HL-60 (cell line): ENCODE data around the gene PPWD1.
"Not testable (repeated sequence)": the region's sequence is repeated elsewhere in the genome, so short reads cannot be mapped to it uniquely, and the experiment has no call there.

Source experiments
- DNase-seq, 2 experiments: peaks; one replicate each; pipeline ENCODE4 v3.0.0-alpha.2; 2010 to 2020; ENCODE audit warnings: low read depth in 1 of 2, low spot score in 1 of 2
- H3K27ac ChIP-seq: fragments of 250-450 bp; sonication (Bioruptor Pico); replicated peaks from 2 replicates; pipeline ENCODE4 v1.5.1; 2020; ENCODE audit warnings: mild to moderate bottlenecking, moderate library complexity
- H3K27me3 ChIP-seq: fragments of 250-450 bp; sonication (Bioruptor Pico); 2 replicates; pipeline ENCODE4 v1.5.1; 2021; ENCODE audit warnings: mild to moderate bottlenecking, moderate library complexity; ENCODE audit not compliant: insufficient read depth, poor library complexity, severe bottlenecking
- H3K4me3 ChIP-seq: replicated peaks from 2 replicates; pipeline ENCODE4 v1.5.1; 2011; ENCODE audit warnings: mild to moderate bottlenecking, control low read depth, low read length; ENCODE audit not compliant: insufficient read depth
- CTCF ChIP-seq: IDR thresholded peaks from one replicate; pipeline ENCODE4 v1.5.1; 2011; ENCODE audit warnings: low read length, control low read depth, inconsistent platforms; ENCODE audit not compliant: insufficient read depth
- GABPA ChIP-seq: IDR thresholded peaks from 2 replicates; pipeline ENCODE4 v1.6.1; 2012; ENCODE audit warnings: low read depth
- POLR2AphosphoS5 ChIP-seq: IDR thresholded peaks from 2 replicates; pipeline ENCODE4 v1.6.1; 2012; ENCODE audit warnings: low read depth
- SPI1 ChIP-seq: IDR thresholded peaks from 2 replicates; pipeline ENCODE4 v1.6.1; 2012; ENCODE audit warnings: low read depth, mild to moderate bottlenecking, borderline replicate concordance
- TF ChIP-seq, protein P1 (sequence below): IDR thresholded peaks from 2 replicates; pipeline ENCODE4 v1.6.1; 2012; ENCODE audit warnings: low read depth; ENCODE audit not compliant: insufficient replicate concordance

Gene PPWD1

GRCh38 chr5:65577141-65577540, 14.0 kb downstream of the PPWD1 start:
- Histone ChIP-seq H3K27me3 (no peaks in the 10 kb centered on the region), H3K4me3 (no peak overlapping the region), H3K27ac (no peak overlapping the region)
- no peak for TF ChIP-seq CTCF
- TF ChIP-seq, protein P1, sequence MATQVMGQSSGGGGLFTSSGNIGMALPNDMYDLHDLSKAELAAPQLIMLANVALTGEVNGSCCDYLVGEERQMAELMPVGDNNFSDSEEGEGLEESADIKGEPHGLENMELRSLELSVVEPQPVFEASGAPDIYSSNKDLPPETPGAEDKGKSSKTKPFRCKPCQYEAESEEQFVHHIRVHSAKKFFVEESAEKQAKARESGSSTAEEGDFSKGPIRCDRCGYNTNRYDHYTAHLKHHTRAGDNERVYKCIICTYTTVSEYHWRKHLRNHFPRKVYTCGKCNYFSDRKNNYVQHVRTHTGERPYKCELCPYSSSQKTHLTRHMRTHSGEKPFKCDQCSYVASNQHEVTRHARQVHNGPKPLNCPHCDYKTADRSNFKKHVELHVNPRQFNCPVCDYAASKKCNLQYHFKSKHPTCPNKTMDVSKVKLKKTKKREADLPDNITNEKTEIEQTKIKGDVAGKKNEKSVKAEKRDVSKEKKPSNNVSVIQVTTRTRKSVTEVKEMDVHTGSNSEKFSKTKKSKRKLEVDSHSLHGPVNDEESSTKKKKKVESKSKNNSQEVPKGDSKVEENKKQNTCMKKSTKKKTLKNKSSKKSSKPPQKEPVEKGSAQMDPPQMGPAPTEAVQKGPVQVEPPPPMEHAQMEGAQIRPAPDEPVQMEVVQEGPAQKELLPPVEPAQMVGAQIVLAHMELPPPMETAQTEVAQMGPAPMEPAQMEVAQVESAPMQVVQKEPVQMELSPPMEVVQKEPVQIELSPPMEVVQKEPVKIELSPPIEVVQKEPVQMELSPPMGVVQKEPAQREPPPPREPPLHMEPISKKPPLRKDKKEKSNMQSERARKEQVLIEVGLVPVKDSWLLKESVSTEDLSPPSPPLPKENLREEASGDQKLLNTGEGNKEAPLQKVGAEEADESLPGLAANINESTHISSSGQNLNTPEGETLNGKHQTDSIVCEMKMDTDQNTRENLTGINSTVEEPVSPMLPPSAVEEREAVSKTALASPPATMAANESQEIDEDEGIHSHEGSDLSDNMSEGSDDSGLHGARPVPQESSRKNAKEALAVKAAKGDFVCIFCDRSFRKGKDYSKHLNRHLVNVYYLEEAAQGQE, result no peak
- no peak for TF ChIP-seq POLR2AphosphoS5
- TF ChIP-seq SPI1, result no peak
- TF ChIP-seq GABPA, result no peak
- DNase-seq, result no peak

- no peak for DNase-seq
- TF ChIP-seq CTCF (no peak), POLR2AphosphoS5 (no peak), GABPA (no peak), SPI1 (no peak)
- TF ChIP-seq, protein P1, result no peak
- H3K27me3 ChIP-seq, result no peaks in the 10 kb centered on the region
These were observed 25.6 kb downstream of the PPWD1 start for GRCh38 chr5:65588694-65589093.

GRCh38 chr5:65601761-65602160, 38.7 kb downstream of the PPWD1 start:
- H3K27ac ChIP-seq, H3K27me3 ChIP-seq, DNase-seq, H3K4me3 ChIP-seq: not testable (repeated sequence)

More at GRCh38 chr5:65588694-65589093, 25.6 kb downstream of the PPWD1 start:
- no peak overlapping the region for H3K4me3 ChIP-seq
- no peak overlapping the region for H3K27ac ChIP-seq

DNA sequence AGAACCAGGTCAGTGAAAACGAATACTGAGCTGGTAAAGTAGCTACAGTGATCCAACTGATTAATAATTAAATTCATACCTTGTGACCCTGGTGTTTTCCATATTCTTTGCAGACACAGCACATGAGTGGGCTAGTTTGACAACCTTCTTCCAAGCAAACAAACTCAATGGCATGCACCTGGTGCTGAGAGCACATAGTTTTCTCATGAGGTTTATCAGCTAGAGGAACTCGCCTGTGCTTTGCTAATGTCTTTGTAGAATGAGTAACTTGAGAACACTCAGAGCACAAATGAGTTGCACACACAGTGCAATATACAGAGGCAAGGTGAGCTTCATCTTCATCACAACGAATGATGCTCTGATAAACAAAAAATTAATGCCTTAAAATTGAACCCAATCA, 48.4 kb downstream of the PPWD1 start:
- TF ChIP-seq POLR2AphosphoS5 (no peak), SPI1 (no peak), GABPA (no peak), CTCF (no peak)
- TF ChIP-seq, protein P1, result no peak
- no peak for DNase-seq

More for the DNA sequence above, 48.4 kb downstream of the PPWD1 start:
- Histone ChIP-seq H3K27me3 (no peaks in the 10 kb centered on the region), H3K4me3 (no peak overlapping the region), H3K27ac (no peak overlapping the region)
